PFSK-1 (cell line): ENCODE results near the gene KRTAP10-11.

Source experiments
- POLR2AphosphoS5 ChIP-seq: IDR thresholded peaks from 2 replicates; pipeline ENCODE4 v1.6.1; 2012; ENCODE audit warnings: low read depth, mild to moderate bottlenecking, control low read depth, low read length, moderate library complexity
- TAF1 ChIP-seq: IDR thresholded peaks from 2 replicates; pipeline ENCODE4 v1.6.1; 2012; ENCODE audit warnings: low read length, control low read depth, borderline replicate concordance; ENCODE audit not compliant: insufficient read depth
- TF ChIP-seq, protein P1 (sequence below), 2 experiments: IDR thresholded peaks; 2 replicates each; pipeline versions ENCODE4 v1.6.1 to v1.8.0; 2011 to 2012; ENCODE audit warnings: low read depth in 2 of 2, low read length in 2 of 2, control low read depth in 1 of 2, inconsistent platforms in 1 of 2, mild to moderate bottlenecking in 1 of 2, moderate library complexity in 1 of 2; ENCODE audit not compliant: insufficient read depth in 1 of 2

GRCh38 chr21:44640761-44641160, 5.5 kb upstream of the KRTAP10-11 start:
- TF ChIP-seq POLR2AphosphoS5 (no peak), TAF1 (no peak)
- TF ChIP-seq, protein P1, sequence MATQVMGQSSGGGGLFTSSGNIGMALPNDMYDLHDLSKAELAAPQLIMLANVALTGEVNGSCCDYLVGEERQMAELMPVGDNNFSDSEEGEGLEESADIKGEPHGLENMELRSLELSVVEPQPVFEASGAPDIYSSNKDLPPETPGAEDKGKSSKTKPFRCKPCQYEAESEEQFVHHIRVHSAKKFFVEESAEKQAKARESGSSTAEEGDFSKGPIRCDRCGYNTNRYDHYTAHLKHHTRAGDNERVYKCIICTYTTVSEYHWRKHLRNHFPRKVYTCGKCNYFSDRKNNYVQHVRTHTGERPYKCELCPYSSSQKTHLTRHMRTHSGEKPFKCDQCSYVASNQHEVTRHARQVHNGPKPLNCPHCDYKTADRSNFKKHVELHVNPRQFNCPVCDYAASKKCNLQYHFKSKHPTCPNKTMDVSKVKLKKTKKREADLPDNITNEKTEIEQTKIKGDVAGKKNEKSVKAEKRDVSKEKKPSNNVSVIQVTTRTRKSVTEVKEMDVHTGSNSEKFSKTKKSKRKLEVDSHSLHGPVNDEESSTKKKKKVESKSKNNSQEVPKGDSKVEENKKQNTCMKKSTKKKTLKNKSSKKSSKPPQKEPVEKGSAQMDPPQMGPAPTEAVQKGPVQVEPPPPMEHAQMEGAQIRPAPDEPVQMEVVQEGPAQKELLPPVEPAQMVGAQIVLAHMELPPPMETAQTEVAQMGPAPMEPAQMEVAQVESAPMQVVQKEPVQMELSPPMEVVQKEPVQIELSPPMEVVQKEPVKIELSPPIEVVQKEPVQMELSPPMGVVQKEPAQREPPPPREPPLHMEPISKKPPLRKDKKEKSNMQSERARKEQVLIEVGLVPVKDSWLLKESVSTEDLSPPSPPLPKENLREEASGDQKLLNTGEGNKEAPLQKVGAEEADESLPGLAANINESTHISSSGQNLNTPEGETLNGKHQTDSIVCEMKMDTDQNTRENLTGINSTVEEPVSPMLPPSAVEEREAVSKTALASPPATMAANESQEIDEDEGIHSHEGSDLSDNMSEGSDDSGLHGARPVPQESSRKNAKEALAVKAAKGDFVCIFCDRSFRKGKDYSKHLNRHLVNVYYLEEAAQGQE (IDR thresholded peaks at IDR 0.05; ENCODE audit: insufficient read depth in 1 of 2, low read depth in 2 of 2, low read length in 2 of 2), result no peak
